HepG2 (cell line): ENCODE results near the gene PRR14. TPM values are rescaled to one million over a fixed set of nuclear protein-coding genes. Genes with fewer than 3 reads are reported as not detected.

Source experiments
- ADNP ChIP-seq: sonication (generic); formaldehyde crosslinking; IDR thresholded peaks from 2 replicates; pipeline ENCODE4 v1.4.0; 2020; ENCODE audit warnings: missing genetic modification reagents
- GFI1 ChIP-seq: sonication (generic); formaldehyde crosslinking; IDR thresholded peaks from 2 replicates; pipeline ENCODE4 v1.5.0; 2020; ENCODE audit warnings: missing genetic modification reagents, mild to moderate bottlenecking, borderline replicate concordance
- JARID2 ChIP-seq: sonication (generic); formaldehyde crosslinking; IDR thresholded peaks from 2 replicates; pipeline ENCODE4 v1.8.1; 2023; ENCODE audit warnings: missing genetic modification reagents, inconsistent platforms; ENCODE audit not compliant: insufficient replicate concordance
- KLF15 ChIP-seq: sonication (generic); formaldehyde crosslinking; IDR thresholded peaks from 2 replicates; pipeline ENCODE4 v1.8.1; 2023; ENCODE audit warnings: borderline replicate concordance, mild to moderate bottlenecking, inconsistent platforms, missing genetic modification reagents, mixed read lengths
- NFATC3 ChIP-seq: sonication (generic); formaldehyde crosslinking; IDR thresholded peaks from 2 replicates; pipeline ENCODE4 v1.5.1; 2020; ENCODE audit warnings: mild to moderate bottlenecking, missing genetic modification reagents
- NPAS2 ChIP-seq: sonication (generic); formaldehyde crosslinking; IDR thresholded peaks from 2 replicates; pipeline ENCODE4 v1.8.0; 2022; ENCODE audit warnings: mild to moderate bottlenecking, missing genetic modification reagents, borderline replicate concordance
- PITX1 ChIP-seq: sonication (generic); formaldehyde crosslinking; IDR thresholded peaks from 2 replicates; pipeline ENCODE4 v1.5.1; 2020; ENCODE audit warnings: mild to moderate bottlenecking, missing genetic modification reagents
- TEAD3 ChIP-seq: optimal IDR thresholded peaks from 2 replicates; pipeline ENCODE3; 2016; ENCODE audit warnings: borderline replicate concordance
- THAP8 ChIP-seq: sonication (generic); formaldehyde crosslinking; IDR thresholded peaks from 2 replicates; pipeline ENCODE4 v1.5.1; 2020; ENCODE audit warnings: missing genetic modification reagents, mild to moderate bottlenecking, borderline replicate concordance
- TRIM24 ChIP-seq: sonication (generic); formaldehyde crosslinking; IDR thresholded peaks from 2 replicates; pipeline ENCODE4 v1.8.0; 2022; ENCODE audit warnings: mild to moderate bottlenecking, missing genetic modification reagents
- YY1 ChIP-seq: IDR thresholded peaks from 2 replicates; pipeline ENCODE4 v1.6.1; 2011; ENCODE audit warnings: low read length, low read depth, moderate library complexity, mild to moderate bottlenecking; ENCODE audit not compliant: insufficient read depth, insufficient replicate concordance
- ZMYM3 ChIP-seq: sonication (generic); formaldehyde crosslinking; IDR thresholded peaks from 2 replicates; pipeline ENCODE4 v1.5.1; 2020; ENCODE audit warnings: mild to moderate bottlenecking, missing genetic modification reagents
- ZNF451 ChIP-seq: sonication (generic); formaldehyde crosslinking; IDR thresholded peaks from 2 replicates; pipeline ENCODE4 v1.5.0; 2020; ENCODE audit warnings: mild to moderate bottlenecking, missing genetic modification reagents
- ZNF562 ChIP-seq: sonication (generic); formaldehyde crosslinking; IDR thresholded peaks from 2 replicates; pipeline ENCODE4 v1.8.0; 2022; ENCODE audit warnings: missing genetic modification reagents, borderline replicate concordance
- ZSCAN21 ChIP-seq: sonication (generic); formaldehyde crosslinking; IDR thresholded peaks from 2 replicates; pipeline ENCODE4 v1.8.0; 2022; ENCODE audit warnings: mild to moderate bottlenecking, missing genetic modification reagents, moderate library complexity, borderline replicate concordance
- polyA plus RNA-seq, 8 experiments: library from polyadenylated mRNA; depleted of rRNA in 3 of 8; stranded (reverse) in 7 of 8; unstranded in 1 of 8; fragments of >200 nt; fragmentation: Illumina TruSeq in 4 of 8; extraction: Trizol in 4 of 8; gene quantifications; 2 replicates each; pipeline versions ENCODE4 v1.2.1 to v1.2.3, GENCODE V29; 2011 to 2016; ENCODE audit warnings: low read depth in 4 of 8, missing spikeins in 1 of 8, mixed read lengths in 1 of 8; ENCODE audit not compliant: insufficient read depth in 1 of 8
- total RNA-seq, 5 experiments: library from RNA; depleted of rRNA; stranded (reverse); fragments of >200 nt; fragmentation: Illumina TruSeq; extraction: Trizol; gene quantifications; 2 replicates each; pipeline ENCODE4 v1.2.3, GENCODE V29; 2016; ENCODE audit warnings: low read depth in 1 of 5
- TF ChIP-seq, protein P1 (sequence below): sonication (generic); formaldehyde crosslinking; IDR thresholded peaks from 2 replicates; pipeline ENCODE4 v1.5.0; 2020; ENCODE audit warnings: missing genetic modification reagents
- TF ChIP-seq, protein P2 (sequence below), 2 experiments: sonication (generic) in 1 of 2; formaldehyde crosslinking in 1 of 2; IDR thresholded peaks; 2 replicates each; pipeline versions ENCODE4 v1.5.1 to v1.6.1; 2011 to 2020; ENCODE audit warnings: borderline replicate concordance in 1 of 2, low read depth in 1 of 2, low read length in 1 of 2, mild to moderate bottlenecking in 1 of 2, missing genetic modification reagents in 1 of 2, moderate library complexity in 1 of 2
- TF ChIP-seq, protein P3 (sequence below): sonication (generic); formaldehyde crosslinking; IDR thresholded peaks from 2 replicates; pipeline ENCODE4 v1.5.0; 2020; ENCODE audit warnings: mild to moderate bottlenecking, missing genetic modification reagents

The PRR14 gene
- total and polyA plus RNA-seq, 2 of the 13 experiments (the other 11 are each of a cell fraction or from before 2014, with no cell fraction given) = 8.4 to 11.0 TPM

DNA sequence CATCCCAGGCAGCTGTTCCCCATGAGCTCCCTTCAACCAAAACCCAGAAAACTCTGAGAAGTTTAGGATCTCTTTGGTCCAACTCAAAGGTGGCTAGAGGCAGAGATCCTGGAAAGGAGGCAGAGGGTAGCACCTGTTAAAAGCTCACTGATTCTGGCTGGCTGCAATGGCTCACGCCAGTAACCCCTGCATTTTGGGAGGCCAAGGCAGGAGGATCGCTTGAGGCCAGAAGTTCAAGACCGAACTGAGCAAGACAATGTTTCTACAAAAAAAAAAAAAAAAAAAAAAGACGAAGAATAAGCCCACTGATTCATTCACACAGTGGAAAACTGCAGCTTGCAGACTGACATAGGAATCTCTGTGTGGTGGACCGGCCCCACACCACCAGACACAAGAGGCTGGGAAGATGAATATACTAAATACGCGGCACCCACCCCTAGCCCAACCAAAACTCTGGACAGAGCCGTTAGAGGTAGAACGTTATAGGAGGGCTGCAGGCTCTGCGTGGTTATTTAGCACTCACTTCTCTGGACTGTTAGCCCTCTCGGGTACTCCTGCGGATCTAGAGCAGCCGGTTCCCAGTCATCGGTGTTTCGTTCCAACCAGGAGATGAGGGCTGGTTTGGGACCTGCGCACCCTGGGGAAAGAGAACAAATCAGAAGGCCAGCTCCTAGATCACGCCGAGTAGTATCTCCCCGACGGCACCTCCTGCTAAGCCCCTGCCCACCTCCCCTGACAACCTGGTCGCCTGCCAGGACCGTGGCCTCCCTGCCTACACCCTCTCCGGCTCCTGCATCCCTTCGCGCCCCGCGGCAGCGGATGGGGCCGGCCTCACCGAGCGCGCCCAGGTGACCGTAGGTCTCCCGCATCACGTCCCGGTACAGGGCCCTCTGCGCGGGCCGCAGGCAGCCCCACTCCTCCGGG is 41.5 kb upstream of the PRR14 start (continued):
- TF ChIP-seq, protein P1, sequence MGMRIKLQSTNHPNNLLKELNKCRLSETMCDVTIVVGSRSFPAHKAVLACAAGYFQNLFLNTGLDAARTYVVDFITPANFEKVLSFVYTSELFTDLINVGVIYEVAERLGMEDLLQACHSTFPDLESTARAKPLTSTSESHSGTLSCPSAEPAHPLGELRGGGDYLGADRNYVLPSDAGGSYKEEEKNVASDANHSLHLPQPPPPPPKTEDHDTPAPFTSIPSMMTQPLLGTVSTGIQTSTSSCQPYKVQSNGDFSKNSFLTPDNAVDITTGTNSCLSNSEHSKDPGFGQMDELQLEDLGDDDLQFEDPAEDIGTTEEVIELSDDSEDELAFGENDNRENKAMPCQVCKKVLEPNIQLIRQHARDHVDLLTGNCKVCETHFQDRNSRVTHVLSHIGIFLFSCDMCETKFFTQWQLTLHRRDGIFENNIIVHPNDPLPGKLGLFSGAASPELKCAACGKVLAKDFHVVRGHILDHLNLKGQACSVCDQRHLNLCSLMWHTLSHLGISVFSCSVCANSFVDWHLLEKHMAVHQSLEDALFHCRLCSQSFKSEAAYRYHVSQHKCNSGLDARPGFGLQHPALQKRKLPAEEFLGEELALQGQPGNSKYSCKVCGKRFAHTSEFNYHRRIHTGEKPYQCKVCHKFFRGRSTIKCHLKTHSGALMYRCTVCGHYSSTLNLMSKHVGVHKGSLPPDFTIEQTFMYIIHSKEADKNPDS (CRISPR knock-in tag) = no peak; the same call in 1 of the 2 replicates
- TF ChIP-seq ZNF562 (CRISPR knock-in tag) (no peak), TRIM24 (CRISPR knock-in tag) (no peak), ZNF451 (no peak), KLF15 (no peak), TEAD3 (CRISPR knock-in tag) (no peak), NFATC3 (CRISPR knock-in tag) (no peak; the same call in 1 of the 2 replicates), ADNP (CRISPR knock-in tag) (no peak), ZSCAN21 (CRISPR knock-in tag) (no peak; the same call in 1 of the 2 replicates), NPAS2 (CRISPR knock-in tag) (no peak), PITX1 (CRISPR knock-in tag) (0 out of 2 replicates have a peak, but pooled peaks have one; percentile 13), ZMYM3 (CRISPR knock-in tag) (0 out of 2 replicates have a peak, but pooled peaks have one; percentile 41), GFI1 (CRISPR knock-in tag) (no peak), THAP8 (CRISPR knock-in tag) (0 out of 2 replicates have a peak, but pooled peaks have one; percentile 16), YY1 (no peak), JARID2 (CRISPR knock-in tag) (peak; percentile 32)
- TF ChIP-seq, protein P2, sequence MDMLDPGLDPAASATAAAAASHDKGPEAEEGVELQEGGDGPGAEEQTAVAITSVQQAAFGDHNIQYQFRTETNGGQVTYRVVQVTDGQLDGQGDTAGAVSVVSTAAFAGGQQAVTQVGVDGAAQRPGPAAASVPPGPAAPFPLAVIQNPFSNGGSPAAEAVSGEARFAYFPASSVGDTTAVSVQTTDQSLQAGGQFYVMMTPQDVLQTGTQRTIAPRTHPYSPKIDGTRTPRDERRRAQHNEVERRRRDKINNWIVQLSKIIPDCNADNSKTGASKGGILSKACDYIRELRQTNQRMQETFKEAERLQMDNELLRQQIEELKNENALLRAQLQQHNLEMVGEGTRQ (IDR thresholded peaks at IDR 0.05; ENCODE audit: low read depth, low read length) = no peak
- TF ChIP-seq, protein P2 (CRISPR knock-in tag; IDR thresholded peaks at IDR 0.05; ENCODE audit: borderline replicate concordance) = no peak
- TF ChIP-seq, protein P3, sequence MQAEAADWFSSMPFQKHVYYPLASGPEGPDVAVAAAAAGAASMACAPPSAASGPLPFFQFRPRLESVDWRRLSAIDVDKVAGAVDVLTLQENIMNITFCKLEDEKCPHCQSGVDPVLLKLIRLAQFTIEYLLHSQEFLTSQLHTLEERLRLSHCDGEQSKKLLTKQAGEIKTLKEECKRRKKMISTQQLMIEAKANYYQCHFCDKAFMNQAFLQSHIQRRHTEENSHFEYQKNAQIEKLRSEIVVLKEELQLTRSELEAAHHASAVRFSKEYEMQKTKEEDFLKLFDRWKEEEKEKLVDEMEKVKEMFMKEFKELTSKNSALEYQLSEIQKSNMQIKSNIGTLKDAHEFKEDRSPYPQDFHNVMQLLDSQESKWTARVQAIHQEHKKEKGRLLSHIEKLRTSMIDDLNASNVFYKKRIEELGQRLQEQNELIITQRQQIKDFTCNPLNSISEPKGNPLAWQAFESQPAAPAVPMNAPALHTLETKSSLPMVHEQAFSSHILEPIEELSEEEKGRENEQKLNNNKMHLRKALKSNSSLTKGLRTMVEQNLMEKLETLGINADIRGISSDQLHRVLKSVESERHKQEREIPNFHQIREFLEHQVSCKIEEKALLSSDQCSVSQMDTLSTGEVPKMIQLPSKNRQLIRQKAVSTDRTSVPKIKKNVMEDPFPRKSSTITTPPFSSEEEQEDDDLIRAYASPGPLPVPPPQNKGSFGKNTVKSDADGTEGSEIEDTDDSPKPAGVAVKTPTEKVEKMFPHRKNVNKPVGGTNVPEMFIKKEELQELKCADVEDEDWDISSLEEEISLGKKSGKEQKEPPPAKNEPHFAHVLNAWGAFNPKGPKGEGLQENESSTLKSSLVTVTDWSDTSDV = no peak
